GM12892 (cell line): ENCODE data around the gene PFKM.

Experiments
- POLR2A ChIP-seq: IDR thresholded peaks from 2 replicates; pipeline ENCODE4 v1.6.1; 2011; ENCODE audit warnings: low read depth, low read length, control low read depth
- TAF1 ChIP-seq: IDR thresholded peaks from 2 replicates; pipeline ENCODE4 v1.6.1; 2011; ENCODE audit warnings: low read depth, mild to moderate bottlenecking, control low read depth, low read length, borderline replicate concordance

GRCh38 chr12:48142818-48143674, 23.9 kb downstream of the PFKM start:
- TF ChIP-seq POLR2A = no peak
- no peak for TF ChIP-seq TAF1
